ENCODE results near the gene NFASC.

GRCh38 chr1:205062319-205062718 is 191.7 kb downstream of the NFASC start:
- TF ChIP-seq, protein P1, sequence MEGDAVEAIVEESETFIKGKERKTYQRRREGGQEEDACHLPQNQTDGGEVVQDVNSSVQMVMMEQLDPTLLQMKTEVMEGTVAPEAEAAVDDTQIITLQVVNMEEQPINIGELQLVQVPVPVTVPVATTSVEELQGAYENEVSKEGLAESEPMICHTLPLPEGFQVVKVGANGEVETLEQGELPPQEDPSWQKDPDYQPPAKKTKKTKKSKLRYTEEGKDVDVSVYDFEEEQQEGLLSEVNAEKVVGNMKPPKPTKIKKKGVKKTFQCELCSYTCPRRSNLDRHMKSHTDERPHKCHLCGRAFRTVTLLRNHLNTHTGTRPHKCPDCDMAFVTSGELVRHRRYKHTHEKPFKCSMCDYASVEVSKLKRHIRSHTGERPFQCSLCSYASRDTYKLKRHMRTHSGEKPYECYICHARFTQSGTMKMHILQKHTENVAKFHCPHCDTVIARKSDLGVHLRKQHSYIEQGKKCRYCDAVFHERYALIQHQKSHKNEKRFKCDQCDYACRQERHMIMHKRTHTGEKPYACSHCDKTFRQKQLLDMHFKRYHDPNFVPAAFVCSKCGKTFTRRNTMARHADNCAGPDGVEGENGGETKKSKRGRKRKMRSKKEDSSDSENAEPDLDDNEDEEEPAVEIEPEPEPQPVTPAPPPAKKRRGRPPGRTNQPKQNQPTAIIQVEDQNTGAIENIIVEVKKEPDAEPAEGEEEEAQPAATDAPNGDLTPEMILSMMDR (IDR thresholded peaks at IDR 0.05): no peak
- no peak for TF ChIP-seq POLR2A (IDR thresholded peaks at IDR 0.05)
